ENCODE measurements around the gene BZW2.
A peak's percentile ranks its signal among the peaks of the same experiment; 100 is the strongest.

The BZW2 gene

DNA sequence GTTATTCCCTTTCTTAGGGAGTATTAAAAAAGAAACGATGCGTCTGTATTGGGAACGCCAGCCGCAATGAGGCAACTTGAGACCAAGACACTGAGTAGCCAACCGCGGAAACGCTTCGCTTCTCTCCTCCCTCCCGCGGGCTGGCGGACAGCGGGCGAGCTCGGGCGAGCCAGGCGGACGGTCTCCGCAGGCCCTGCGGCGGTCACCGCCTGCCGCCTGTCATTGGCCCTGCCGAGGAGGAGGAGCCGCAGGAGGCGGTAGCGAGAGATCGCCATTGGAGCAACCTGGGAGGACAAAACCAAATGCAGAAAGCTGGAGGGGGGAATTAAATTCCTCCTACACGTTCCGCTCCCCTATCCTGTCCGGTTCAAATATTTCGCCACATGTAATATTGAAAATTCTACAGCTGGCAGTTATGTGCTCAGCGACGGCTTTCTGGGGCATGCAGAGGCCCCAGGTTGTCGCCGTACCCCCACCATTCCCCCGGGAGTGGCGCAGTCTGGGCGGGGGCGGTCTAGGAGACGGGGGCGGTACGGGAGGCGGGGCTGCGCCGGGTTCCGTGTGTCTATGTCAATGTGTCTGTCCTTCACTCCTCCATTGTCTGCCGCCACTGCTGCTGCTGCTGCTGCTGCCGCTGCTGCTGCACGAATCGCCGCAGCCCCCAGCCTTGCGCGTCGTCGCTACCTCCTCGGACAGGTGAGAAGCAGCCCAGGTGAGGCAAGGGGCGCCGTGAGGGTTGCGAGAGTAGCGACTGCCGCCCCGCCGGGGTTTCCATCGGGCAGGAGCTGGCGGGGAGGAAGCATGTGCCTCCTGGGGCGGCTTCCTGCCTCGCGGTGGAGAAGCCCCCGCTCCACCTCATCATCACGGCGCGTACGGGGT lies at the start of gene BZW2, which contains the start of gene ANKMY2:
Gene BZW2 (plus strand): TSS at position 589 of the 879 bp plus-strand sequence. CDS start 19,263 bp downstream, outside the sequence.
Gene ANKMY2 (minus strand): TSS at position 162 of the 879 bp plus-strand sequence. CDS start 181 bp downstream, outside the sequence.
- Mint-ChIP-seq H3K9me3 (no peaks in the 10 kb centered on the region), H3K4me1 (ENCODE audit: low read depth) (peaks cover 40% of the 10 kb centered on the region), H3K27me3 (ENCODE audit: low read depth) (no peaks in the 10 kb centered on the region), H3K36me3 (ENCODE audit: low read depth) (no peaks in the 10 kb centered on the region), H3K4me3 (peak within 1 kb of the TSS; percentile 97), H3K27ac (peak within 1 kb of the TSS; percentile 89)

DNA sequence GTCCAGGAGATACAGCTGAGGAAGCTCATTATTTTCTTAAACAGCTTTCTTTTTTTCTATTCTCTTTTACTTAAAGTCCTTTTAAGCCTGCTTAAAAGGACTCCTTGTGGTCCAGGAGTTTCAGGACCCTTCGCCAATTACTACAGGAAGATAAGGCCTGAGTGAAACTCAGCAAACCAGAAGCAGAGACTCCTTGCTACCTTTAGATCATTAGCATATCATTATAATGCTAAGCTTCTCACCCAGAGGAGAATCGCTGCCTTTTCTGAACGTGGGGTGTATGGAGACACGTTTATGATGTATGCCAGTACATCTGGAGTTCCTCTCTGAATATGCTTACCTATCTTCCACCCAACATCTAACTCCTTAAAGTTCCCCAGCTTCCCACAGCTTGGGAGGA lies 48.0 kb upstream of the BZW2 start:
- H3K9me3 Mint-ChIP-seq = no peaks in the 10 kb centered on the region
- H3K4me1 Mint-ChIP-seq (ENCODE audit: low read depth) = no peaks in the 10 kb centered on the region
- no peaks in the 10 kb centered on the region for H3K27me3 Mint-ChIP-seq (ENCODE audit: low read depth)
- H3K27ac Mint-ChIP-seq = no peak overlapping the region
- H3K36me3 Mint-ChIP-seq (ENCODE audit: low read depth) = peaks cover 7% of the 10 kb centered on the region
- no peak overlapping the region for H3K4me3 Mint-ChIP-seq

DNA sequence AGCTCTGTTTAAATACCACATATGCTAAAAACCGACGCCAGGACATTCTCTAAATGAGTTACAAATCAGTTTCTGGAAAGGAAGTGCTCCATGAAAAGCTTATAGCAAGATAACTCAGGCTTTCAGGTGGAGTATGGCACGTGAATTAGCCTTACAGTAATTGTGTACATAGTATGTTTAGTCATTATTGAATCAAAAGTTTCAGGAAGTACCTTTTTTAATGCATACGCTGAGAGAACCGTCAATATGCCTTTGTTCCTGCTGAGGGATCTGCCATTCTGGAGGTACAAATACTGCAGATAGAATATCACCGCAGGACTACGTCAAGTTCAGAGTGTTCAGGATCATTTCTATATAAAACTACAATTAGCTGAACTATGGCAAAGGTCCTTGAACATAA lies 46.1 kb upstream of the BZW2 start:
- H3K27me3 Mint-ChIP-seq (ENCODE audit: low read depth) = no peaks in the 10 kb centered on the region
- no peak overlapping the region for H3K4me3 Mint-ChIP-seq
- H3K4me1 Mint-ChIP-seq (ENCODE audit: low read depth) = no peaks in the 10 kb centered on the region
- no peaks in the 10 kb centered on the region for H3K9me3 Mint-ChIP-seq
- peaks cover 9% of the 10 kb centered on the region for H3K36me3 Mint-ChIP-seq (ENCODE audit: low read depth)
- no peak overlapping the region for H3K27ac Mint-ChIP-seq

DNA sequence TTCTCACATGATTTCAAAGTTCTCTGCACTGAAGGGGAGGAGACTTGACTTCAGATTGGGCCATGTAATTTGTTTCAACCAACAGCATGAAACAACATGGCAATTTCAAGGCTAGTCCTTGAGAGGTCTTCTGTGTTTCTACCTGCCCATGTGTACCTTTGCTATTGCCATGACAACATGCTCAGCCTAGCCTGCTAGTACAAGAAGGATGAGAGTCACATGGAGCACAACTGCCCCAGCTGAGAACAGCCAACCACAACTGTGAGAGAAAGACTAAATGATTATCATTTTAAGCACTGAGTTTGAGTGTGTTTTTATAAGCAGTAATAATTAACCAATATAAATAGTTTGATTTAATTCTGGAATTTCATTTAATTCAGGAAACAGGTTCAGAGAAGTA lies 42.3 kb upstream of the BZW2 start:
- Mint-ChIP-seq H3K27ac (no peak overlapping the region), H3K9me3 (no peaks in the 10 kb centered on the region), H3K36me3 (ENCODE audit: low read depth) (peaks cover 16% of the 10 kb centered on the region), H3K4me3 (no peak overlapping the region), H3K4me1 (ENCODE audit: low read depth) (no peaks in the 10 kb centered on the region), H3K27me3 (ENCODE audit: low read depth) (no peaks in the 10 kb centered on the region)

DNA sequence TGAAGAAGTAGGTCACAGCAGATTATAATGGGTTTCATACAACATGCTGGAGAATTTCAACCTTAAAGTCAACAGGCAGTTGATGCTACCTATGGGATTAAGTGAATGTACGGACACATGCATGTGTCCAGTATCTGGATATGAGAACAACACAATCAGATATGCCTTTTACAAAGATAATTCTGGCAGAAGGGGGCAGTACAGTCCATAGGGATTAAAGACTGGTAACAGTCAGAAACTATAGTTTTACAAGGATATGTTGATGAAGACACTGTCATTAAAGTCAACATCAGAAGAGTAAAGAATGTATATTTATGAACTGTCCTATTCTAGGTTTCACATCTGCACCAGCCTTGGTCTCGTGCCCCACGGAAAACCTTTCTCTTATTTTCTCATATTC lies 41.9 kb upstream of the BZW2 start:
- no peaks in the 10 kb centered on the region for H3K27me3 Mint-ChIP-seq (ENCODE audit: low read depth)

DNA sequence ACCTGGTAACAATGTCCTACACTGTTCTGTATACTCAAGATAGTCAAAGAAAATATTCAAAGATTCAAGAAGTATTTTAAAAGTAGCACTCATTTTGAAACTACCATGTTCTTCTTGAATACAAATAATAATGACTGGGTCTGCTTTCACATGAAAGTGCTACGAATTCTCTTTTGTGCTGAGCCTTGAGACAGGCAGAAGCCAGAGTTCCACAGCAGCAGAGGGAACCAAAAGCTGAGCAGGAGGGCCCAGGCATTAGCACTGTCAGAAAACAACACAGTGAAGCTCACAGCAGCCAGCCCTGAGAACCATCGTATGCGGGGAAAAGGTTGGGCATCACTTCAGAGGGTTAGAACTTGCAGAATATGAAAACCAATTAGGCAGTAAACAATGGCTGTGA lies 39.3 kb upstream of the BZW2 start:
- Mint-ChIP-seq H3K4me3 (no peak overlapping the region), H3K9me3 (no peaks in the 10 kb centered on the region), H3K4me1 (ENCODE audit: low read depth) (peaks cover 2% of the 10 kb centered on the region), H3K27me3 (ENCODE audit: low read depth) (no peaks in the 10 kb centered on the region), H3K36me3 (ENCODE audit: low read depth) (peaks cover 13% of the 10 kb centered on the region), H3K27ac (no peak overlapping the region)

More for the DNA sequence above, 41.9 kb upstream of the BZW2 start:
- no peak overlapping the region for H3K4me3 Mint-ChIP-seq
- H3K4me1 Mint-ChIP-seq (ENCODE audit: low read depth) = no peaks in the 10 kb centered on the region
- H3K9me3 Mint-ChIP-seq = no peaks in the 10 kb centered on the region
- H3K27ac Mint-ChIP-seq = no peak overlapping the region
- H3K36me3 Mint-ChIP-seq (ENCODE audit: low read depth) = peaks cover 15% of the 10 kb centered on the region

DNA sequence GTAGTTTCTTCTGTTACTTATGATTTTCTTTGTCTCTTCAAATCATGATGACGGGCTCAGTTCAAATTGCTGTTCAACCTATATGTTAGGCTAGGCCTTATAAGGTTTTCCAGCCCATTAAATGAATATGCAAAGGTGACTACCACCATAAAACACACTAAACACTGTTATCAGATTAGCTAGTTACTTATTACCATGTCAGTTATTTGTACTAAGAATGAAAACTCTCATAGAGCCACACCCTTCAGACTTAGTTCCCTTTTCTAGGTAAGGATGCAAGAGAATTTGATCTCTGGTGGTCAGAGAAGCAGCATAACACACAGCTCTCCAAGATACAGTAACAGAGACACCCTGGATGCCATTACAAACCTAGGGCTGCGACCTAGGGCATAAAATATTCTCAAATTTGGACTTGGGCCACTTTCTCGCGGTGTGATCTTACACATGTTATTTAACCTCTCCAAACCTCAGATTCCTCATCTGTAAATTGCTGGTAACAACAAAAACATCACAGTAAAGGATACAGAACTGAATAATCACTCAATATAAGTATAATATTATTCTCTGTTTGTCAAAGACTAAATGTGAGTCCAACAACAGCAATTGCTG lies 36.0 kb upstream of the BZW2 start:
- no peaks in the 10 kb centered on the region for H3K27me3 Mint-ChIP-seq (ENCODE audit: low read depth)
- H3K27ac Mint-ChIP-seq = no peak overlapping the region
- no peaks in the 10 kb centered on the region for H3K9me3 Mint-ChIP-seq
- H3K36me3 Mint-ChIP-seq (ENCODE audit: low read depth) = peaks cover 11% of the 10 kb centered on the region
- H3K4me3 Mint-ChIP-seq = no peak overlapping the region
- peaks cover 2% of the 10 kb centered on the region for H3K4me1 Mint-ChIP-seq (ENCODE audit: low read depth)

DNA sequence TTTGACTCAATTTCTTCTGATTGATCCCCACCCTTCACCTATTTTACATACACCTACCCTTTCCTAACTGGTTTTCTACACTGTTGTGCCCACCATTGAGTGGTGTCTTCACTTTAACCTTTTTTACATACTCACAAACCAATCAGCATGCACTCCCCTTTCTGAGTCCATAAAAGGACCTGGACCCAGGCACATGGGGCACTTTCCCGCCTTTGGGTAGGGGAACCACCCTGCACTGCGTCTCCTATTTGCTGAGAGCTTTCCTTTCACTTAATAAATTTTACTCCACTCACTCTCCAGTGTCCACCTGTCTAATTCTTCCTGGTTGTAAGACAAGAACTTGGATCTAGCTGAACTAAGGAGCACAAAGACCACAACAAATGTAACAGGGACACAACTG lies 34.3 kb upstream of the BZW2 start:
- Mint-ChIP-seq H3K4me3 (no peak overlapping the region), H3K27ac (no peak overlapping the region), H3K27me3 (ENCODE audit: low read depth) (no peaks in the 10 kb centered on the region), H3K4me1 (ENCODE audit: low read depth) (peaks cover 2% of the 10 kb centered on the region), H3K9me3 (no peaks in the 10 kb centered on the region), H3K36me3 (ENCODE audit: low read depth) (peaks cover 11% of the 10 kb centered on the region)

DNA sequence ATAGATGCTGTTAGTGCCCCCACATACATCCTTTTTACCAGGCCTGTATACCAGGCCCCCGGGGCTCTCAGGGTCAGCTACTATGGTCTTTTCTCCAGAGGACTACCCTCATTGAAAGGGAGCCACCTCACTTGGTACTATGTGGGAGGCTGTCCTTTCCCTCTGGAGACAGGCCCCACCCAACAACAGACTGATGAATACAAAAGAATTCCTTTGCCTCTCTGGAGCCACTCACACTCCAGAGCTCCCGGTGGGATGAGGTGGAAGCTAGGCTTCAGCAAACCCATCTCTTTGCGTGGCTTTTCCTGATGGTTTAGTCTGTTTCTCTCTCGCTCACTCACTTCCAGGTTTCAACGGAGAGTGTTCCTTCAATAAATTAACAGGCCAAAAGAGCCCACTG lies 30.8 kb upstream of the BZW2 start:
- Mint-ChIP-seq H3K27me3 (ENCODE audit: low read depth) (no peaks in the 10 kb centered on the region), H3K9me3 (no peaks in the 10 kb centered on the region), H3K4me1 (ENCODE audit: low read depth) (peaks cover 11% of the 10 kb centered on the region), H3K27ac (no peak overlapping the region), H3K36me3 (ENCODE audit: low read depth) (peaks cover 15% of the 10 kb centered on the region), H3K4me3 (no peak overlapping the region)

DNA sequence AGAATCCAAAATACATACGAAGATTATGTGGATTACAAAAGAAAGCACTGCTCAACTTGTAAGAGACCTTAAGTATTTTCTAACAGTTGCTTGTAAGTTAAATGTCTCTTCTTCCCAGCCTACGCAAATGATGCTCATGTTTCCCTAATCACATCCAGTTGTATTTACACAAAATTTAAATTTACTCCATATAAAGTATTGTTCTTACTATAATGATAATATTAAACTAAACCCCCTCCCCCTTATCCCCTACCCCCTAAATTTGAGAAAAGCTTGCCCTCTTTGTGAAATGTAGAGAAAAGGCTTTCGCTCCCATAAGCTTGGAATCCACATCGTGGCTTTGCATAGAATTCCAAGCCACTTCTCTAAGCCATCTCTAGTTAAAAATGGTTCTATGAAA lies 29.9 kb upstream of the BZW2 start:
- Mint-ChIP-seq H3K27me3 (ENCODE audit: low read depth) (no peaks in the 10 kb centered on the region), H3K9me3 (no peaks in the 10 kb centered on the region), H3K27ac (no peak overlapping the region), H3K36me3 (ENCODE audit: low read depth) (peaks cover 18% of the 10 kb centered on the region), H3K4me1 (ENCODE audit: low read depth) (peaks cover 12% of the 10 kb centered on the region), H3K4me3 (no peak overlapping the region)

DNA sequence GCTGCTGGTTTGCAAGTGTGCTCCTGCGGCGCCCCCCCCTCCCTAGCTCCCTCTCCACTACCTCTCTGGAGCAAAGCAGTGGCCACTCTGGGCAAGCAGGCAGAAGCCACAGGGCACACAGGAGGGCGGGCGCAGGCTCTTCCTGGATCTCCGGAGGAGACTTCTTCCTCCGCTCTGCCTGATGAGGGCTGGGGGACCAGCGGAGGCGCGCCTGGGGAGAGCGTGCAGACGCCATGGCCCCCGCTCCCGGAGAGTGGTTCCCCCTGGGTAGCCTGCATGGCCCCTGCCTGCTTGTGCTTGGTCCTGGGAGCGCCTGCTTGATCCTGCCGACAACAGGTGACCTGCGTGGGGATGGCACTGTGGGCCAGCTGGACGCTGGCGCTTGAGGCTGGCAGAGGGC lies 29.4 kb upstream of the BZW2 start:
- Mint-ChIP-seq H3K36me3 (ENCODE audit: low read depth) (peaks cover 20% of the 10 kb centered on the region), H3K27ac (no peak overlapping the region), H3K27me3 (ENCODE audit: low read depth) (no peaks in the 10 kb centered on the region), H3K9me3 (no peaks in the 10 kb centered on the region), H3K4me3 (no peak overlapping the region), H3K4me1 (ENCODE audit: low read depth) (peaks cover 12% of the 10 kb centered on the region)

DNA sequence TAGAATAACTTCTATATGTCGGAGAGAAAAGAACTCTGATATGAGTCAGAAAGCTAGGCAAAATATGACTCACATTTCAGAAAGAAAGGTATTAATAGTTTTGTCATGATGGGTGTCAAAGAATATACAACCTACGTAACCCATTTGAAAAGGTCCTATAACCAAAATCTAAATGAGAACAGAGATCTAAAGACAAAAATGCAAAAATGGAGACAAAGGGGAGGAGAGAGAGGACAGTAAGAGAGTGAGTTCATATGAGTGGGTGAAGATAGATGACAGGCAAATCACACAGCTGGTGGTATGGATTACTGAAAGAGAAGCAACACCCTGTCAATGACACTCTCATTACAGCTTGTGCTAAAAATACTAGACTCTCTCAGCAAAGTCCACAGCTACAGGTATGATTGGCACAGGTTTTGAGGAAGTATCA lies 26.0 kb upstream of the BZW2 start:
- no peaks in the 10 kb centered on the region for H3K27me3 Mint-ChIP-seq (ENCODE audit: low read depth)
- no peak overlapping the region for H3K4me3 Mint-ChIP-seq
- H3K9me3 Mint-ChIP-seq = no peaks in the 10 kb centered on the region
- peaks cover 19% of the 10 kb centered on the region for H3K36me3 Mint-ChIP-seq (ENCODE audit: low read depth)
- peaks cover 12% of the 10 kb centered on the region for H3K4me1 Mint-ChIP-seq (ENCODE audit: low read depth)
- peak overlapping the region; percentile 62 for H3K27ac Mint-ChIP-seq

DNA sequence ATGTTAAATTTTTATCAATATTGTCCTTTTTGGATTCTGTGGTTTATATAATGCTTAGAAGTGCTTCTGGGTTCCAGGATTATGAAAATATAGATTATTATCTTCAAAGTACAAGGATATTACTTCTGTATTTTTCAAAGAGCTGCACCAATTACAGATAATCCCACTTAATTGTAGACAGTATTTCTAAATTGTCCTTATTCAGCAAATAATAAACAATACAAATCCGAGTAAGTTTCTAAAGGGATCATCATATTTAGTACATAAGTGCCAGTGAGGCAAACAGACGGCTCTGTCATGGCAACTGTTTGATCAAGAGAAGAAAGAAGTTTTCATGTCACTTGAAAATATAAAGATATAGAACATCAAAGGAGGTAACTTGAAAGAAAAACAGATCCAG lies 19.6 kb upstream of the BZW2 start:
- H3K27ac Mint-ChIP-seq = no peak overlapping the region
- H3K4me3 Mint-ChIP-seq = no peak overlapping the region
- H3K9me3 Mint-ChIP-seq = no peaks in the 10 kb centered on the region
- H3K36me3 Mint-ChIP-seq (ENCODE audit: low read depth) = peaks cover 4% of the 10 kb centered on the region
- no peaks in the 10 kb centered on the region for H3K27me3 Mint-ChIP-seq (ENCODE audit: low read depth)
- H3K4me1 Mint-ChIP-seq (ENCODE audit: low read depth) = no peaks in the 10 kb centered on the region

DNA sequence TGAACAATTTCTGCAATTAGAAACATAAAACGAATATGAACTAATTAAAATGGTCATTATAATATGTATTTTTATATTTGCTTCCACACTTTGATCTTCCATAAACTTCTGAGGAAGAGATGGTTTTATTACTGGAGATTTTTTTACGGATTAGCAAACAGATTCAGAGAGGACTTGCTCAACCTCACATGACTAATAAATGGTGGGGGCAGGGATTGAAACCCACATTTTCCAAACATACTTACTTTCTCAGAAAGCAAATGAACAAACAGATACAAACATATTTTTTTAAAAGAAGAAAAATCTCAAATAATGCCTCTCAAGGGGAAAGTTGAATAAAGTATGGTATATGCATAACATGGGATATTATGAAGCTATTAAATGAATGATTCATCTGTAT lies 18.7 kb upstream of the BZW2 start:
- no peaks in the 10 kb centered on the region for H3K4me1 Mint-ChIP-seq (ENCODE audit: low read depth)
- no peak overlapping the region for H3K27ac Mint-ChIP-seq
- H3K36me3 Mint-ChIP-seq (ENCODE audit: low read depth) = peaks cover 5% of the 10 kb centered on the region
- H3K4me3 Mint-ChIP-seq = no peak overlapping the region
- no peaks in the 10 kb centered on the region for H3K9me3 Mint-ChIP-seq
- no peaks in the 10 kb centered on the region for H3K27me3 Mint-ChIP-seq (ENCODE audit: low read depth)

DNA sequence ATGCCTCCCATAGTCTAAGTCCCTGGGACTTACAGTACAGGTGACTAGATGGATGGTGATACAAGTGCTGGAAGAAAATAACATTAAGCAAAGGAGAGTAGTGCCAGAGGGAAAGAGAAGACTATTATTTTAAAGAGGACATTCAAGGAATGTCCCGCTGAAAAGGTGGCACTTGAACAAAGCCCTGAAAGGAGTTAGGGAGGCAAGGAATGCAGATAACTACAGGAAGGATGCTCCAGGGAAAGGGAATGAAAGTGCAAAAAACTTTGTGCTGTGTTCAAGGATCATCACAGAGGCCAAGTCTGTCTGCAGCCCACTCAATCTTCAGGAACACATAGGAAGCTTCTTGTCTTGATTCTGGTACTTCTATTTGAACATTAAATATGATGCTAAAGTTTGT lies 15.3 kb upstream of the BZW2 start:
- H3K4me3 Mint-ChIP-seq = no peak overlapping the region
- no peak overlapping the region for H3K27ac Mint-ChIP-seq
- H3K4me1 Mint-ChIP-seq (ENCODE audit: low read depth) = no peaks in the 10 kb centered on the region
- no peaks in the 10 kb centered on the region for H3K9me3 Mint-ChIP-seq
- peaks cover 7% of the 10 kb centered on the region for H3K36me3 Mint-ChIP-seq (ENCODE audit: low read depth)
- H3K27me3 Mint-ChIP-seq (ENCODE audit: low read depth) = no peaks in the 10 kb centered on the region
